Mammary epithelial cell (primary cell): ENCODE results near the gene KLHL1.

Experiments used
- CTCF ChIP-seq, 2 donors: IDR thresholded peaks in 1 of 2; conservative IDR thresholded peaks in 1 of 2; 2 replicates each; pipeline ENCODE4 v1.5.1; 2011 to 2012; ENCODE audit warnings: inconsistent platforms in 2 of 2, low read length in 2 of 2, mild to moderate bottlenecking in 2 of 2, control low read depth in 1 of 2, low read depth in 1 of 2; ENCODE audit not compliant: insufficient read depth in 1 of 2; ENCODE audit errors: extremely low read depth in 1 of 2
- EZH2 ChIP-seq: IDR thresholded peaks from 2 replicates; pipeline ENCODE4 v1.6.1; 2012; ENCODE audit warnings: low read length, inconsistent platforms, borderline replicate concordance

GRCh38 chr13:69928262-69928661 is 180.0 kb downstream of the KLHL1 start:
- TF ChIP-seq EZH2 (no peak), CTCF (conservative IDR thresholded peaks at IDR 0.05 in 1 of 2, IDR thresholded peaks at IDR 0.05 in 1 of 2; ENCODE audit: extremely low read depth in 1 of 2, insufficient read depth in 1 of 2, low read depth in 1 of 2, low read length in 2 of 2) (no peak)
